K562 (cell line): ENCODE measurements around the gene TSPAN12. TPM values are rescaled to one million over a fixed set of nuclear protein-coding genes. Genes with fewer than 3 reads are reported as not detected.

Experiments
- ATAC-seq: fragments of 200-7000 bp; cut with Tn5 transposase; 3 replicates; pipeline ENCODE4 v1.9.1; 2020; ENCODE audit warnings: moderate library complexity
- BruUV-seq: library from RNA; stranded (reverse); fragments of 400-500 nt; replicated peaks from 2 replicates; lab custom pipeline; 2021; lab: Mats Ljungman, UMichigan
- CTCF ChIA-PET: fragments of 300-600 bp; formaldehyde crosslinking; extraction: SDS; loops from one replicate; lab custom pipeline; 2021; ENCODE audit warnings: low intra/inter-chr PET ratio; lab: Yijun Ruan, JAX
- POLR2A ChIA-PET: fragments of 300-600, 350-650 bp; sonication (Branson Sonifier 250); formaldehyde crosslinking; extraction: SDS; loops from one replicate; lab custom pipeline; 2021; ENCODE audit warnings: antibody characterized with exemption, inconsistent platforms; lab: Yijun Ruan, JAX
- DNase-seq, 4 experiments: peaks; one replicate each; pipeline versions ENCODE4 v3.0.0 to v3.0.0-alpha.2; 2011 to 2018; ENCODE audit warnings: low spot score in 3 of 4, mixed read lengths in 3 of 4; ENCODE audit errors: extremely low read depth in 1 of 4
- FAIRE-seq: peaks from 2 replicates; lab custom pipeline; 2011; peaks lifted over from hg19 to GRCh38; lab: Jason Lieb, UNC
- H2AFZ ChIP-seq: 2 replicates; pipeline ENCODE4 v1.6.0; 2011; ENCODE audit warnings: low read depth, low read length, control low read depth, inconsistent platforms
- H3K27ac ChIP-seq: fragments of 200-600 bp; 3 replicates; pipeline ENCODE4 v1.8.0; 2011; ENCODE audit warnings: low read depth, mild to moderate bottlenecking, control low read depth, inconsistent platforms, low read length, moderate library complexity, mixed read lengths; ENCODE audit errors: extremely low read depth
- H3K27me3 ChIP-seq, 2 experiments: fragments of 300-600 bp in 1 of 2; 2 replicates in 1 of 2; 3 replicates in 1 of 2; pipeline versions ENCODE4 v1.6.0 to v1.8.0; 2011; ENCODE audit warnings: inconsistent platforms in 2 of 2, low read length in 2 of 2, mild to moderate bottlenecking in 1 of 2, mixed read lengths in 1 of 2, moderate library complexity in 1 of 2; ENCODE audit not compliant: control insufficient read depth in 2 of 2, insufficient read depth in 2 of 2
- H3K36me3 ChIP-seq: fragments of 300-600 bp; 3 replicates; pipeline ENCODE4 v1.8.0; 2011; ENCODE audit warnings: mild to moderate bottlenecking, low read length, inconsistent platforms; ENCODE audit not compliant: control insufficient read depth, insufficient read depth
- H3K4me1 ChIP-seq, 2 experiments: fragments of 200-600 bp in 1 of 2; replicated peaks in 1 of 2; 2 replicates in 1 of 2; 3 replicates in 1 of 2; pipeline versions ENCODE4 v1.5.1 to v1.8.0; 2011; ENCODE audit warnings: inconsistent platforms in 2 of 2, low read length in 2 of 2, mild to moderate bottlenecking in 1 of 2, mixed read lengths in 1 of 2, moderate library complexity in 1 of 2; ENCODE audit not compliant: control insufficient read depth in 2 of 2, insufficient read depth in 2 of 2
- H3K4me2 ChIP-seq: 2 replicates; pipeline ENCODE4 v1.6.1; 2011; ENCODE audit warnings: low read length, control low read depth, inconsistent platforms, mixed read lengths; ENCODE audit not compliant: insufficient read depth
- H3K4me3 ChIP-seq: fragments of 200-600 bp; sonication (generic), shearing (Covaris generic); 2 replicates; pipeline ENCODE4 v1.5.1; 2016; ENCODE audit warnings: control low read depth, inconsistent platforms
- H3K79me2 ChIP-seq: fragments of 200-600 bp; 3 replicates; pipeline ENCODE4 v1.8.0; 2011; ENCODE audit warnings: low read length, inconsistent platforms; ENCODE audit not compliant: control insufficient read depth, insufficient read depth
- H3K9ac ChIP-seq, 2 experiments: 2 replicates each; pipeline versions ENCODE4 v1.6.0 to v1.6.1; 2011; ENCODE audit warnings: low read depth in 2 of 2, low read length in 2 of 2, control low read depth in 1 of 2, inconsistent platforms in 1 of 2, mild to moderate bottlenecking in 1 of 2, mixed read lengths in 1 of 2; ENCODE audit not compliant: insufficient read depth in 1 of 2
- H3K9me1 ChIP-seq: one replicate; pipeline ENCODE4 v1.6.0; 2011; ENCODE audit warnings: inconsistent platforms, mild to moderate bottlenecking, low read length, moderate library complexity; ENCODE audit not compliant: control insufficient read depth, insufficient read depth
- H3K9me3 ChIP-seq: replicated peaks from 2 replicates; pipeline ENCODE4 v1.5.1; 2011; ENCODE audit warnings: low read depth, low read length, inconsistent platforms; ENCODE audit not compliant: control insufficient read depth, insufficient read depth
- H4K20me1 ChIP-seq: replicated peaks from 2 replicates; pipeline ENCODE4 v1.6.1; 2011; ENCODE audit warnings: low read length, inconsistent platforms, mixed read lengths; ENCODE audit not compliant: control insufficient read depth, insufficient read depth
- CC2D1A ChIP-seq: fragments of 450-650 bp; IDR thresholded peaks from 2 replicates; pipeline ENCODE4 v1.6.1; 2017; ENCODE audit warnings: mild to moderate bottlenecking
- E2F6 ChIP-seq, 2 experiments: IDR thresholded peaks; 2 replicates each; pipeline ENCODE4 v1.6.1; 2011; ENCODE audit warnings: borderline replicate concordance in 1 of 2, control low read depth in 1 of 2, low read depth in 1 of 2, low read length in 1 of 2, mild to moderate bottlenecking in 1 of 2, mixed read lengths in 1 of 2, moderate library complexity in 1 of 2; ENCODE audit not compliant: insufficient read depth in 1 of 2, insufficient read length in 1 of 2, poor library complexity in 1 of 2, severe bottlenecking in 1 of 2; ENCODE audit errors: extremely low read depth in 1 of 2
- ETS2 ChIP-seq: IDR thresholded peaks from 2 replicates; pipeline ENCODE4 v1.6.1; 2016; ENCODE audit warnings: borderline replicate concordance, missing genetic modification characterization, mild to moderate bottlenecking, moderate library complexity, missing compliant biosample characterization; ENCODE audit not compliant: poor library complexity, severe bottlenecking
- NELFE ChIP-seq: IDR thresholded peaks from 2 replicates; pipeline ENCODE4 v1.6.1; 2011; ENCODE audit warnings: mild to moderate bottlenecking; ENCODE audit not compliant: insufficient read depth, insufficient read length
- NR4A1 ChIP-seq, 2 experiments: fragments of 250-450 bp in 1 of 2; fragments of 450-650 bp in 1 of 2; sonication (Bioruptor Pico) in 1 of 2; IDR thresholded peaks; 2 replicates each; pipeline versions ENCODE4 v1.4.0 to v1.6.1; 2016 to 2020; ENCODE audit warnings: mild to moderate bottlenecking in 2 of 2, missing compliant biosample characterization in 1 of 2, missing genetic modification characterization in 1 of 2, moderate library complexity in 1 of 2
- TFAM ChIP-seq: fragments of 250-450 bp; sonication (Bioruptor Pico); conservative IDR thresholded peaks from 2 replicates; pipeline ENCODE4 v1.5.0; 2021; ENCODE audit warnings: mild to moderate bottlenecking, moderate library complexity
- XRCC5 ChIP-seq: fragments of 200-400 bp; formaldehyde crosslinking; IDR thresholded peaks from 2 replicates; pipeline ENCODE4 v1.6.1; 2017; ENCODE audit warnings: low read depth, mild to moderate bottlenecking, low read length
- ZNF707 ChIP-seq: fragments of 250-450 bp; sonication (Bioruptor Pico); conservative IDR thresholded peaks from 2 replicates; pipeline ENCODE4 v1.8.0; 2022; ENCODE audit warnings: inconsistent platforms, mild to moderate bottlenecking, moderate library complexity
- ZNF785 ChIP-seq: fragments of 250-450 bp; sonication (Bioruptor Pico); IDR thresholded peaks from 2 replicates; pipeline ENCODE4 v1.4.0; 2020; ENCODE audit warnings: mild to moderate bottlenecking
- ZSCAN32 ChIP-seq: fragments of 450-650 bp; formaldehyde crosslinking; IDR thresholded peaks from 2 replicates; pipeline ENCODE4 v1.4.0; 2020; ENCODE audit warnings: mild to moderate bottlenecking, moderate library complexity
- WGBS: fragments of 100-300 bp; shearing (Covaris generic); methylation state at CpG from one replicate; pipeline ENCODE4 v1.1.6; 2016; ENCODE audit warnings: low coverage, mixed read lengths; ENCODE audit not compliant: insufficient coverage; ENCODE audit errors: missing lambda C conversion rate; 5-methylcytosine and 5-hydroxymethylcytosine counted together
- in situ Hi-C: fragments of 300-500 bp; cut with MboI; formaldehyde crosslinking; loops from 4 replicates; pipeline ENCODE4 v1.15.0; 2018; ENCODE audit warnings: inconsistent platforms, mixed read lengths
- intact Hi-C: fragments of 100-400 bp; cut with micrococcal nuclease; formaldehyde crosslinking; loops from 2 replicates; pipeline ENCODE4 v1.14.2; 2022
- polyA plus RNA-seq, 8 experiments: library from polyadenylated mRNA; depleted of rRNA in 4 of 8; stranded (reverse) in 5 of 8; unstranded in 3 of 8; fragments of >200 nt; fragmentation: Nextera tagmentation in 2 of 8; fragmentation: Illumina TruSeq in 1 of 8; extraction: Ambion mirVana in 2 of 8; extraction: Trizol in 1 of 8; gene quantifications; 2 replicates each; pipeline versions ENCODE4 v1.2.1 to v1.2.3, GENCODE V29; 2011 to 2014; ENCODE audit warnings: inconsistent platforms in 1 of 8, missing spikeins in 1 of 8
- total RNA-seq, 7 experiments: library from RNA; depleted of rRNA in 6 of 7; stranded (reverse); fragments of >200 nt in 6 of 7; fragmentation: Illumina TruSeq in 2 of 7; extraction: Trizol in 2 of 7; gene quantifications; 2 replicates each; pipeline versions ENCODE4 v1.2.1 to v1.2.3, GENCODE V29; 2011 to 2021; ENCODE audit warnings: low replicate concordance in 1 of 7
- TF ChIP-seq, protein P1 (sequence below): fragments of 250-450 bp; sonication (Bioruptor Pico); IDR thresholded peaks from 2 replicates; pipeline ENCODE4 v1.5.0; 2021
- TF ChIP-seq, protein P2 (sequence below): fragments of 450-650 bp; IDR thresholded peaks from 2 replicates; pipeline ENCODE4 v1.7.0; 2016; ENCODE audit warnings: borderline replicate concordance
- TF ChIP-seq, protein P3 (sequence below): sonication (generic); formaldehyde crosslinking; IDR thresholded peaks from 2 replicates; pipeline ENCODE4 v1.8.1; 2022; ENCODE audit warnings: missing genetic modification reagents

The TSPAN12 gene
- total and polyA plus RNA-seq, 9 of the 15 experiments (the other 6 are each of a cell fraction or from before 2014, with no cell fraction given) = 0.13 to 1.7 (median 0.35) TPM; not detected in 1

- DNase-seq (no peak), FAIRE-seq (no peak)
- intact Hi-C loops (loop anchor here (5.0 kb wide), 2 partner anchors 178 to 738 kb away; partner anchors contain the start of gene CPED1), in situ Hi-C loops (no loop called here)
- H3K36me3 ChIP-seq = no peaks in the 10 kb centered on the region
- no peaks in the 10 kb centered on the region for H3K9me3 ChIP-seq
- no peak overlapping the region for H3K4me2 ChIP-seq
- no peak overlapping the region for H3K4me3 ChIP-seq
- POLR2A ChIA-PET = interaction anchor here (1.0 to 1.3 kb wide), 3 partner anchors 10 to 27 kb away, joined by 3 to 5 read pairs (median 4); no protein-coding TSS in a partner anchor
- H2AFZ ChIP-seq = no peak overlapping the region
- H3K27me3 ChIP-seq = no peaks in the 10 kb centered on the region
- no TSS peak for BruUV-seq
- no peaks in the 10 kb centered on the region for H3K9me1 ChIP-seq
- H3K9ac ChIP-seq = no peak overlapping the region
- H4K20me1 ChIP-seq = no peaks in the 10 kb centered on the region
- no peaks in the 10 kb centered on the region for H3K79me2 ChIP-seq
- H3K4me1 ChIP-seq = no peaks in the 10 kb centered on the region
- TF ChIP-seq NELFE (no peak), XRCC5 (no peak), ETS2 (tag) (no peak), NR4A1 (CRISPR knock-in tag; IDR thresholded peaks at IDR 0.05) (no peak), NR4A1 (tag; IDR thresholded peaks at IDR 0.05) (no peak), CC2D1A (no peak), E2F6 (IDR thresholded peaks at IDR 0.05; ENCODE audit: borderline replicate concordance in 1 of 2, extremely low read depth in 1 of 2, insufficient read depth in 1 of 2, insufficient read length in 1 of 2, low read depth in 1 of 2, low read length in 1 of 2, poor library complexity in 1 of 2, severe bottlenecking in 1 of 2) (no peak), ZNF785 (CRISPR knock-in tag) (no peak), ZSCAN32 (CRISPR knock-in tag) (no peak), ZNF707 (CRISPR knock-in tag) (no peak), TFAM (CRISPR knock-in tag) (no peak)
- TF ChIP-seq, protein P1, sequence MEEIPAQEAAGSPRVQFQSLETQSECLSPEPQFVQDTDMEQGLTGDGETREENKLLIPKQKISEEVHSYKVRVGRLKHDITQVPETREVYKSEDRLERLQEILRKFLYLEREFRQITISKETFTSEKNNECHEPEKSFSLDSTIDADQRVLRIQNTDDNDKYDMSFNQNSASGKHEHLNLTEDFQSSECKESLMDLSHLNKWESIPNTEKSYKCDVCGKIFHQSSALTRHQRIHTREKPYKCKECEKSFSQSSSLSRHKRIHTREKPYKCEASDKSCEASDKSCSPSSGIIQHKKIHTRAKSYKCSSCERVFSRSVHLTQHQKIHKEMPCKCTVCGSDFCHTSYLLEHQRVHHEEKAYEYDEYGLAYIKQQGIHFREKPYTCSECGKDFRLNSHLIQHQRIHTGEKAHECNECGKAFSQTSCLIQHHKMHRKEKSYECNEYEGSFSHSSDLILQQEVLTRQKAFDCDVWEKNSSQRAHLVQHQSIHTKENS (CRISPR knock-in tag) = no peak
- TF ChIP-seq, protein P2, sequence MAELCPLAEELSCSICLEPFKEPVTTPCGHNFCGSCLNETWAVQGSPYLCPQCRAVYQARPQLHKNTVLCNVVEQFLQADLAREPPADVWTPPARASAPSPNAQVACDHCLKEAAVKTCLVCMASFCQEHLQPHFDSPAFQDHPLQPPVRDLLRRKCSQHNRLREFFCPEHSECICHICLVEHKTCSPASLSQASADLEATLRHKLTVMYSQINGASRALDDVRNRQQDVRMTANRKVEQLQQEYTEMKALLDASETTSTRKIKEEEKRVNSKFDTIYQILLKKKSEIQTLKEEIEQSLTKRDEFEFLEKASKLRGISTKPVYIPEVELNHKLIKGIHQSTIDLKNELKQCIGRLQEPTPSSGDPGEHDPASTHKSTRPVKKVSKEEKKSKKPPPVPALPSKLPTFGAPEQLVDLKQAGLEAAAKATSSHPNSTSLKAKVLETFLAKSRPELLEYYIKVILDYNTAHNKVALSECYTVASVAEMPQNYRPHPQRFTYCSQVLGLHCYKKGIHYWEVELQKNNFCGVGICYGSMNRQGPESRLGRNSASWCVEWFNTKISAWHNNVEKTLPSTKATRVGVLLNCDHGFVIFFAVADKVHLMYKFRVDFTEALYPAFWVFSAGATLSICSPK = no peak
- TF ChIP-seq, protein P3, sequence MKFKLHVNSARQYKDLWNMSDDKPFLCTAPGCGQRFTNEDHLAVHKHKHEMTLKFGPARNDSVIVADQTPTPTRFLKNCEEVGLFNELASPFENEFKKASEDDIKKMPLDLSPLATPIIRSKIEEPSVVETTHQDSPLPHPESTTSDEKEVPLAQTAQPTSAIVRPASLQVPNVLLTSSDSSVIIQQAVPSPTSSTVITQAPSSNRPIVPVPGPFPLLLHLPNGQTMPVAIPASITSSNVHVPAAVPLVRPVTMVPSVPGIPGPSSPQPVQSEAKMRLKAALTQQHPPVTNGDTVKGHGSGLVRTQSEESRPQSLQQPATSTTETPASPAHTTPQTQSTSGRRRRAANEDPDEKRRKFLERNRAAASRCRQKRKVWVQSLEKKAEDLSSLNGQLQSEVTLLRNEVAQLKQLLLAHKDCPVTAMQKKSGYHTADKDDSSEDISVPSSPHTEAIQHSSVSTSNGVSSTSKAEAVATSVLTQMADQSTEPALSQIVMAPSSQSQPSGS (CRISPR knock-in tag) = no peak
- TF ChIP-seq, all 486 proteins: peak for 0
- 0% methylated on average over 3 of the region's 3 CpGs for WGBS
- no peak overlapping the region for H3K27ac ChIP-seq
- no peak for ATAC-seq
- CTCF ChIA-PET = no interaction called here
Observed at GRCh38 chr7:120809260-120809659, 48.7 kb downstream of the TSPAN12 start.
